B cell (primary cell): ENCODE measurements around the gene GLRX2.

Experiments
- CTCF ChIP-seq: fragments of 200-600 bp; IDR thresholded peaks from one replicate; pipeline ENCODE4 v1.8.0; 2022; ENCODE audit warnings: antibody characterized with exemption, mild to moderate bottlenecking
- EZH2 ChIP-seq: IDR thresholded peaks from 2 replicates; pipeline ENCODE4 v1.6.1; 2012; ENCODE audit warnings: borderline replicate concordance, low read depth, mild to moderate bottlenecking, moderate library complexity, low read length; ENCODE audit not compliant: insufficient read depth, poor library complexity, severe bottlenecking

GRCh38 chr1:193142409-193142808 lies 37.2 kb upstream of the GLRX2 start:
- no peak for TF ChIP-seq CTCF
- TF ChIP-seq EZH2 = no peak
